A673 (cell line): ENCODE results near the gene VAPA. TPM values are rescaled to one million over a fixed set of nuclear protein-coding genes. Genes with fewer than 3 reads are reported as not detected.

Source experiments
- BruUV-seq: library from RNA; stranded (reverse); fragments of 400-500 nt; replicated peaks from 2 replicates; lab custom pipeline; 2021; lab: Mats Ljungman, UMichigan
- CTCF ChIA-PET: fragments of 300-600 bp; sonication (Branson Sonifier 250); formaldehyde crosslinking; loops from one replicate; lab custom pipeline; 2022; ENCODE audit warnings: antibody characterized with exemption; lab: Charles Lee
- POLR2A ChIA-PET: fragments of 300-600 bp; sonication (Branson Sonifier 250); formaldehyde crosslinking; loops from one replicate; lab custom pipeline; 2022; ENCODE audit warnings: antibody characterized with exemption; ENCODE audit not compliant: low non-redundant PET; lab: Charles Lee
- DNase-seq: peaks from one replicate; pipeline ENCODE4 v3.0.0-alpha.2; 2015; ENCODE audit warnings: low spot score
- H3K27ac ChIP-seq: fragments of 200-600 bp; sonication (generic); 2 replicates; pipeline ENCODE4 v1.5.1; 2016; ENCODE audit warnings: mixed run types, low read depth, mild to moderate bottlenecking, mixed read lengths, antibody characterized with exemption, low read length; ENCODE audit not compliant: poor library complexity, severe bottlenecking
- H3K27me3 ChIP-seq: fragments of 200-600 bp; sonication (generic); replicated peaks from 2 replicates; pipeline ENCODE4 v1.6.1; 2017; ENCODE audit warnings: mixed run types, low read depth, mild to moderate bottlenecking, mixed read lengths, antibody characterized with exemption, low read length; ENCODE audit not compliant: insufficient read depth, poor library complexity
- H3K36me3 ChIP-seq: fragments of 200-600 bp; sonication (generic); 2 replicates; pipeline ENCODE4 v1.6.1; 2016; ENCODE audit warnings: mixed run types, mild to moderate bottlenecking, mixed read lengths, antibody characterized with exemption, low read length; ENCODE audit not compliant: insufficient read depth, poor library complexity, severe bottlenecking
- H3K4me1 ChIP-seq: fragments of 200-600 bp; sonication (generic); 2 replicates; pipeline ENCODE4 v1.6.1; 2017; ENCODE audit warnings: mixed run types, mild to moderate bottlenecking, mixed read lengths, antibody characterized with exemption, low read length; ENCODE audit not compliant: insufficient read depth, poor library complexity, severe bottlenecking
- H3K4me3 ChIP-seq: fragments of 200-600 bp; sonication (generic); 2 replicates; pipeline ENCODE4 v1.5.1; 2016; ENCODE audit warnings: low read depth, mixed run types, mild to moderate bottlenecking, mixed read lengths, low read length; ENCODE audit not compliant: poor library complexity, severe bottlenecking
- H3K9me3 ChIP-seq: fragments of 200-600 bp; sonication (generic); 2 replicates; pipeline ENCODE4 v1.6.1; 2016; ENCODE audit warnings: mixed run types, low read depth, mild to moderate bottlenecking, mixed read lengths, antibody characterized with exemption, low read length; ENCODE audit not compliant: poor library complexity, severe bottlenecking
- EZH2 ChIP-seq: fragments of 200-600 bp; sonication (generic); IDR thresholded peaks from 2 replicates; pipeline ENCODE4 v1.6.1; 2017; ENCODE audit warnings: borderline replicate concordance, low read depth, mild to moderate bottlenecking, mixed read lengths, antibody characterized with exemption, low read length; ENCODE audit not compliant: poor library complexity, severe bottlenecking
- intact Hi-C: fragments of 100-400 bp; cut with micrococcal nuclease; formaldehyde crosslinking; loops from one replicate; pipeline ENCODE4 v1.10.0; 2022; ENCODE audit not compliant: unreplicated experiment
- total RNA-seq: library from RNA; stranded (reverse); gene quantifications from 2 replicates; pipeline ENCODE4 v1.2.3, GENCODE V29; 2021
- TF ChIP-seq, protein P1 (sequence below): fragments of 300-800, 200-600 bp; sonication (generic); conservative IDR thresholded peaks from 2 replicates; pipeline ENCODE4 v1.5.1; 2017; ENCODE audit warnings: low read depth, mild to moderate bottlenecking, antibody characterized with exemption, low read length, moderate library complexity, mixed read lengths

VAPA gene
- total RNA-seq, 1 experiment from 2014 or later: 185 TPM

DNA sequence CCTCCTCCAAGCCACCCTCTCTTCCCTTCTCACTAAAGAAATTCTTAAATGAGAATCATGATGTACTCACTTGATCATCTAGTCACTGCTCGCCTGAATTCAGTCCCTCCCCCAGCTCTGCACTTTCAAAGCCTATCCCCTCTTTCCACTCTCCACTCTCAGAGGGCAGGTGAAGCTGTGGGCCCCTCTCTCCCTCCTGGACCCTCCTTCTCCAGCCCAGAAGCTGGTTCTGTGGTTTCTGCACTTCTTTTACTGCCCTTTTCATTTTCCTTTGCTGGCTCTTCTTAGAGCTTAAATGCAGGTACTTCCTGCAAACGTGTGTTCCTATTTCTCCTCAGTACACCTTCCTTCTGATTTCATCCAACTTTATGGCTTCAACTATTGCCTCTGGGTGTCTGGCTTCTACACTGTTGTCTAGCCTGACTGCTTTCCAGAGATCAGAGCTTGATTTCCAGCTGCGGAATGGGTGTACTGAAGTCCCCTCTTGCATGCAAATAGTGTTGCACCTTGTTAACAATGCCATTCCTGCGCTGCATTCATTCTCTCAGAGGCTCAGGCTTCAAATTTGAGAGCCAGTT is 43.3 kb upstream of the VAPA start:
- Histone ChIP-seq H3K36me3 (no peaks in the 10 kb centered on the region), H3K27ac (peak overlapping the region; percentile 72), H3K9me3 (peaks cover 11% of the 10 kb centered on the region), H3K27me3 (no peaks in the 10 kb centered on the region), H3K4me3 (no peak overlapping the region), H3K4me1 (peaks cover 23% of the 10 kb centered on the region)
- no peak for TF ChIP-seq EZH2
- TF ChIP-seq, protein P1, sequence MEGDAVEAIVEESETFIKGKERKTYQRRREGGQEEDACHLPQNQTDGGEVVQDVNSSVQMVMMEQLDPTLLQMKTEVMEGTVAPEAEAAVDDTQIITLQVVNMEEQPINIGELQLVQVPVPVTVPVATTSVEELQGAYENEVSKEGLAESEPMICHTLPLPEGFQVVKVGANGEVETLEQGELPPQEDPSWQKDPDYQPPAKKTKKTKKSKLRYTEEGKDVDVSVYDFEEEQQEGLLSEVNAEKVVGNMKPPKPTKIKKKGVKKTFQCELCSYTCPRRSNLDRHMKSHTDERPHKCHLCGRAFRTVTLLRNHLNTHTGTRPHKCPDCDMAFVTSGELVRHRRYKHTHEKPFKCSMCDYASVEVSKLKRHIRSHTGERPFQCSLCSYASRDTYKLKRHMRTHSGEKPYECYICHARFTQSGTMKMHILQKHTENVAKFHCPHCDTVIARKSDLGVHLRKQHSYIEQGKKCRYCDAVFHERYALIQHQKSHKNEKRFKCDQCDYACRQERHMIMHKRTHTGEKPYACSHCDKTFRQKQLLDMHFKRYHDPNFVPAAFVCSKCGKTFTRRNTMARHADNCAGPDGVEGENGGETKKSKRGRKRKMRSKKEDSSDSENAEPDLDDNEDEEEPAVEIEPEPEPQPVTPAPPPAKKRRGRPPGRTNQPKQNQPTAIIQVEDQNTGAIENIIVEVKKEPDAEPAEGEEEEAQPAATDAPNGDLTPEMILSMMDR: no peak
- no TSS peak for BruUV-seq
- intact Hi-C loops: no loop called here
- POLR2A ChIA-PET: no interaction called here
- DNase-seq: no peak
- CTCF ChIA-PET: no interaction called here

DNA sequence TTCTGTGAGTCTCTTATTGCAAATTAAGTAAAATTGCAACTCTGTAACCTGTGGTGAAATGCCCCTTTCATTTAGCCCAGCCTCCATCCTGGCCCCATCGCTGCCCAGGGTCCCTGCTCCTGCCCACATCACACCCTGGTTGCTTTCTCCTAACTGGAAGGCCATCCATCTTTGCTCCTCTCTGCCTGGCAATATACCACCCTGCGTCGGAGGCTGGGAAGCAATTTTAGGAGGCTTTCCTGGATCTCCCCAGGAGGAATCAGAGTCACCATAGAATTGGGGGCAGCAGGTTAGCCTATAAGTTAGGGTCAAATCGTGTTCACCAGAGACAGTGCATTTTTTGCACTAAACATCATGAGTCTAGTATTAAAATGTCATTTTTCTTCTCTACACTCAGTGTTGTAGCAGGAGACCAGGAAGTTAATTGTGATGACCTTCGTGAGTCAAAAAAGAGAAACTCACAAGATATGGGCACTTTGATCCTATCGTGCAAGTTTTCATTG is 42.5 kb upstream of the VAPA start:
- H3K27ac ChIP-seq: no peak overlapping the region
- BruUV-seq: no TSS peak
- H3K4me1 ChIP-seq: peaks cover 23% of the 10 kb centered on the region
- ChIA-PET CTCF (no interaction called here), POLR2A (no interaction called here)
- H3K9me3 ChIP-seq: peaks cover 7% of the 10 kb centered on the region
- intact Hi-C loops: no loop called here
- no peaks in the 10 kb centered on the region for H3K36me3 ChIP-seq
- no peak overlapping the region for H3K4me3 ChIP-seq
- TF ChIP-seq EZH2: no peak
- TF ChIP-seq, protein P1: no peak
- H3K27me3 ChIP-seq: no peaks in the 10 kb centered on the region
- no peak for DNase-seq

DNA sequence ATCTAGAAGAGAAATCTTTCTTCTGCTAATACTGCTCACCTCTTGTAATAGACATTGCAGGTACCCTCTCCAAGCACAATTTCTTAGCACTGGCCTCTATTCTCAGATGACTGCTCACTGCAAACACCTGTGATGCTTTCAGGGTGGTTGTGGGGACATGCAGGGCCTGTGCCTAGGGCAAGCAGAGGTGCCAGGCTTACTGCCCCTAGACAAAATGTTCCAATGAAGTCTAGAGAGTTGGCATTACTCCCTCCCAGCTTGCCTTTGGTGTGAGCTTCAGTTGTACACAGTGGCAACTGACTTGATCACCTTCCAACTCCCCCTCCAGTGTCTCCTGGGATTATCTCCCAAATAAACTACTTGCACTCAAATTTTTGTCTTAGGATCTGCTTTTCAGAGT is 41.0 kb upstream of the VAPA start:
- no peak overlapping the region for H3K27ac ChIP-seq
- H3K27me3 ChIP-seq: no peaks in the 10 kb centered on the region
- BruUV-seq: no TSS peak
- H3K4me1 ChIP-seq: peaks cover 34% of the 10 kb centered on the region
- CTCF ChIA-PET: no interaction called here
- no peaks in the 10 kb centered on the region for H3K36me3 ChIP-seq
- no peak overlapping the region for H3K4me3 ChIP-seq
- no peak for DNase-seq
- POLR2A ChIA-PET: no interaction called here
- TF ChIP-seq, protein P1: no peak
- TF ChIP-seq EZH2: no peak
- intact Hi-C loops: no loop called here
- H3K9me3 ChIP-seq: no peaks in the 10 kb centered on the region
